ENCODE data around the gene HLA-DPA1. TPM values are rescaled to one million over a fixed set of nuclear protein-coding genes. Genes with fewer than 3 reads are reported as not detected.

Gene HLA-DPA1
- total and polyA plus RNA-seq, 12 donors, result 19.4 to 625 (median 141) TPM

DNA sequence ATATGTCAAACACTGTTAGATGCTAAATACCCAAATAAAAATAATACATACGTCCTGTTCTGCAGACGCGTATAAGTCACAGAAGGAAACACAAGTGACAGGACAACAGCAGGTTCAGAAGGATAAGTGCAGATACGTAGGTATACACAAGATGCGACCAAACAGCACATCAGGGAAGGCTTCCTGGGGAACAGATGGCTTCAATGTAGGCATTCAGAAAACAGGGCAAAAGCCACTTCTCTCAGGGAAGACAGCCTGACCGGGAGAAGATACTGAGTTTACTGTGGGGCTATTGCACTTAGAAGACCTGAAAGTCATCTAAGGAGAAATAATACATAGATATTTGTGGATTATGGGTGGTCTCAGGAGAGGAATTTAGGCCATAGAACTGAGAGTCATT is 1.9 kb downstream of the HLA-DPA1 start:
- intact Hi-C loops (cut with DNase I), result no loop called here
- Histone ChIP-seq H3K27me3 (no peaks in the 10 kb centered on the region), H3K27ac (no peak overlapping the region), H3K4me1 (replicated peaks in 1 of 2) (peaks cover 5 to 10% of the 10 kb centered on the region in 2 donors), H3K36me3 (replicated peaks in 1 of 2) (no peaks in the 10 kb centered on the region), H3K9me3 (replicated peaks in 1 of 3) (no peaks in the 10 kb centered on the region), H3K4me3 (peak overlapping the region in 1 of 4 donors; percentile 52)
- WGBS, 4 donors, result 55 to 85% (median 66%) methylated on average over 6 of the region's 6 CpGs
- DNase-seq, result no peak
- no peak for TF ChIP-seq POLR2A (IDR thresholded peaks at IDR 0.05)
- no peak for TF ChIP-seq CTCF (IDR thresholded peaks at IDR 0.05)

DNA sequence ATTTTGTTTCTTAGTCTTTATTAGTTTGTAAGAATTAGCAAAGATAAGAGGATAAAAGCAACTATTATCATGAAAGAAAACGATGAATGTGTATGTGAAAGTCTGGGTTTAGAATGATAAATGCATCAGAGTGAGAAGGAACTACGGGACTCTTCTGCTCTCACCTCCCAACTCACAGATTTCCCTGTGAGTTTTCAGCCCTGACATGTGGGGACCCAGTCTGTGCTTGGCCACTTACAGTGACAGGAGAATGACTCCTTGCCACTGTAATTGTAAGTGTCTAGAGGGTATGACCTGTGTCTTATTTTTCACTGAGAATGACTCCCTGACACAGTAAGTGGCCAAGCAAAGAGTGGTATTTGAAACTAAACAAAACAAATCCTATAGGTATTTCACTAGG is 2.5 kb downstream of the HLA-DPA1 start:
- no peak for DNase-seq
- TF ChIP-seq POLR2A (IDR thresholded peaks at IDR 0.05), result no peak
- no peak for TF ChIP-seq CTCF (IDR thresholded peaks at IDR 0.05)
- H3K4me3 ChIP-seq, result no peak overlapping the region
- H3K4me1 ChIP-seq (replicated peaks in 1 of 2), result peaks cover 5 to 10% of the 10 kb centered on the region in 2 donors
- 0 to 77% (median 46%) methylated on average over 2 of the region's 2 CpGs for WGBS, 4 donors
- H3K36me3 ChIP-seq (replicated peaks in 1 of 2), result no peaks in the 10 kb centered on the region
- intact Hi-C loops (cut with DNase I), result no loop called here
- H3K9me3 ChIP-seq (replicated peaks in 1 of 3), result no peaks in the 10 kb centered on the region
- H3K27ac ChIP-seq, result no peak overlapping the region
- no peaks in the 10 kb centered on the region for H3K27me3 ChIP-seq

GRCh38 chr6:33069021-33069738 is 4.3 kb downstream of the HLA-DPA1 start:
- Histone ChIP-seq H3K27me3 (no peaks in the 10 kb centered on the region), H3K9me3 (replicated peaks in 1 of 3) (no peaks in the 10 kb centered on the region), H3K4me1 (replicated peaks in 1 of 2) (peaks cover 0 to 5% of the 10 kb centered on the region in 2 donors), H3K4me3 (no peak overlapping the region), H3K36me3 (replicated peaks in 1 of 2) (no peaks in the 10 kb centered on the region), H3K27ac (no peak overlapping the region)
- intact Hi-C loops (cut with DNase I), result no loop called here
- DNase-seq, result no peak
- 50 to 97% (median 84%) methylated on average over 5 to 10 of the region's 10 CpGs for WGBS, 4 donors
- TF ChIP-seq POLR2A (IDR thresholded peaks at IDR 0.05) (no peak), CTCF (IDR thresholded peaks at IDR 0.05) (no peak)

- DNase-seq, result no peak
- Histone ChIP-seq H3K36me3 (replicated peaks in 1 of 2) (no peaks in the 10 kb centered on the region), H3K27ac (no peak overlapping the region), H3K9me3 (replicated peaks in 1 of 3) (no peaks in the 10 kb centered on the region), H3K4me1 (replicated peaks in 1 of 2) (no peaks in the 10 kb centered on the region), H3K4me3 (no peak overlapping the region), H3K27me3 (no peaks in the 10 kb centered on the region)
- TF ChIP-seq POLR2A (IDR thresholded peaks at IDR 0.05), result no peak
- TF ChIP-seq CTCF (IDR thresholded peaks at IDR 0.05), result no peak
- intact Hi-C loops (cut with DNase I), result no loop called here
- WGBS, 4 donors, result 0 to 97% (median 75%) methylated on average over 2 to 3 of the region's 3 CpGs
Measured at GRCh38 chr6:33066917-33067521, 6.4 kb downstream of the HLA-DPA1 start.
